Hematopoietic multipotent progenitor cell treated with erythropoietin and hydrocortisone succinate and interleukin-3 and kit ligand, for 8 days (in vitro differentiated cells): Measurements from ENCODE around the gene PXK.
"Not testable (repeated sequence)": the region's sequence is repeated elsewhere in the genome, so short reads cannot be mapped to it uniquely, and the experiment has no call there.

Experiments used
- DNase-seq: peaks from one replicate; pipeline ENCODE4 v3.0.0-alpha.2; 2015

The PXK gene

DNA sequence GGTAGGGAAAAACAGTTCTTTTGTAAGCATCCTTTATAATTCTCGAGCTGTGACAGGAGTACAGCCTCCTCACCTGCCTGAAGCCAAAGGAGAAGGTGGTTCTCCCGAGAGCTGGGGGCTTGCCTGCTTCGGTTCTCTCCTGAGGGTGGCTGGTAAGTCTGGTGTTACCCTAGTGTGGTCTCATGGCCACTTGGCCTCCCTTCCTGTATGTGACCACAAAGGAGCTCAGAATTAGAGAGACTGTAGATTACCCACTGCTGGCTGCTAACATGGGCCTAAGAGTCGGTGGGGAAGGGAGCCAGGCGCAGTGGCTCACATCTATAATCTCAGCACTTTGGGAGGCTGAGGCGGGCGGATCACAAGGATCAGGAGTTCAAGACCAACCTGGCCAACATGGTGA, 88.3 kb downstream of the PXK start:
- DNase-seq = no peak

DNA sequence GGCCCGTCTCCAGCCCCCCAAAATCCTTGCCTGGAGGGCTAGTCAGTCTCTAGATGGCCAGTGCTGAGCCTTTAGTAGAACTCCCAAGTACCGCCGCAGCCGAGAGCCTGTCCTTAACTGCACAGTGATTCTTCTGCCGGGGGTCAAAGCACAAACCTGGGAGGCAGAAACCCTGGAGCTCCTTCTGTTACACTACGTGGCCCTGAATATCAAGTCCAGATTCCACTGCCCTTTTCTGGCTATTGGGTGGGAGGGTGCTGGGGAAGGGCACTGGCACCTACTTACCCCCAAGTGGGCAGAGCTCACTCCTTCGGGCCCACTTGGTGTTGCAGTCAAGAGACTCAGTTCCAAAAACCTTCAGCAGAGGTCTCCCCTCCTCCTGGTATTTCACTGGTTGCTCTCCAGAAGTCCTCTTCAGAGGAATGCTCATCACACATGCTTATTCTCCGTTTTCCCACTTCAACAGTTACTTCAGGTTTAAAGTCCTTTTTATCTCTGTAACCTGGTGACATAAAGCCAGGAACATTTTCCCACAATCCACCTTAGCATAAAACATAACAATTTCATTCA, 90.1 kb downstream of the PXK start:
- DNase-seq = no peak

DNA sequence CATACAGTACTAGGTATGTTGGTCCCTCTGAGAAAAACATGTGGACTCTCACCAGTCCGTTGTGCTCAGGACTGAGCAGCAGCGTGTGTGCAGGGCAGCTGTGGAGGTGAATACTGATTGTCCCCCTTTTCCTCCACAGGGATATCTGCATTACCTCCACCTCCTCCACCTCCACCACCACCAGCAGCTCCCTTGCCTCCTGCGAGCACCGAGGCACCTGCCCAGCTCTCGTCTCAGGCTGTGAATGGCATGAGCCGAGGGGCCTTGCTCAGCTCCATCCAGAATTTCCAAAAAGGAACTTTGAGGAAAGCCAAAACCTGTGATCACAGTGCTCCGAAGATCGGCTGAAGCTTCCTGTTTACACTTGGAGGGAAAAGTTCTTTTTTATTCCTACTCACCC, 91.9 kb downstream of the PXK start:
- no peak for DNase-seq

DNA sequence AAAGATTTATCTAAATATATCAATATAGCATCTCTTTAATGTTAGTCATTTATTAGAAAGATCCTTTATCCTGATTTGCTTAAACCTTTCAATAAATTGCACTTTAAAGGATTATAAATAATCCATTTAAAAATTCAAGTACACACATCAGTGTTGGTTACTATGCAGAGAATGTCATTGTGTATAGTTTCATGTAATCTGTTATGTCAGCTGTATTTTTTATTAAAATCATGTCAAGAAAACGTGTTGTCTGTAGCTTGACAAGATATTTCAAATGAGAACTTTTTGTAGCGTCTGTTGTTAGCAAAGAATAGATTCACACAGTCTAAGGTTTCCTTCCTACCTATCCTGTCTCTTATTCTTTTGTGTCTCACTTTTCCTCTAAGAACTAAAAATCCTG, 93.1 kb downstream of the PXK start:
- no peak for DNase-seq

DNA sequence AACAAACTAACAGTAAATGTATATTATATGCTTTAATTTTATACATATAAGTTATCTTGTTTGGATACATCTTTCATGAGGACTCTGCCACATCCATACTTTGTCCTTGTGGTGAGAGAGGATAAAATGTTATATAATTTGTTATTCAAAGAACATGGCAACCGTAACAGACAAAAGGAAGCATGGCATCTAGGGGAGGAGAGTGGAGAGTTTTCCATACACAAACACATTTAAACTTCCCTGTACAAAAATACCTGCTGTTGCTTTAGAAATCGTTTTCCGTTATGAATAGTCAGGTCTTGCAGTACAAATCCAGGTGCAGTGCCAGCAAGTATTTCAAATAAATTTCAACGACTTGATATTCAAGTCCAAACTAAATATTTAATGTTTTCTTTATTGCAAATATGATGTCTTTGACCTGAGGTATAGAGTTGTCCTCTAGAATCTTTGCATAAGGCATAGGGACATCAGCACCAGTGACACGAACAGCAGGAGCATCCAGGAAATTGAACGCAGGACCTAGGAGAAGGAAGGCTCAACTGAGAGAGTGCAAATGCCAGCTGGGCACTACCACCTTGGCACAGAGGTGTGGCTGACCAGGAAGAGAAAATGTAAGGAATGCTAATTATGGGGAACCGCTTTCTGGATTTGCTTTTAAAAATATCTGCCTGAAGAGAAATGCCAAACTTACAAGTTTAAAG, 95.1 kb downstream of the PXK start:
- no peak for DNase-seq

DNA sequence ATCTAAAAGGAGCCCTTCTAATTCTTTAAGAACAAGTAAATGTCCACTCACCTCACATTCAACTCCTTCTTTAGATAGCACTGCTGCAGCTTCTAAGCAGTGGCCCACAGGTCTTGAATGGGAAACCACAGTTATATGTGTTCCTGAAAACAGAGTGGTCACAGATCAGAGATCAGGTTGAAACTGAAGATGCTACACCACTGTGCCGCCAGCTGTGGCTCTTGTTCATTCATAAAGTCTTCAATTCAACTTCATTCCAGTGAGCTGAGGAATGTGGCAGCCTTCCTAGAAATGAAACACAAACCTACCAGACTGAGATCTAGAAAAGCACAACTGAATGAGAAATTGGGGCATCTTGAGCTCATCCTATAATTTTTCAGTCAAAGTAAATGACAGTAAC, 97.0 kb downstream of the PXK start:
- no peak for DNase-seq

DNA sequence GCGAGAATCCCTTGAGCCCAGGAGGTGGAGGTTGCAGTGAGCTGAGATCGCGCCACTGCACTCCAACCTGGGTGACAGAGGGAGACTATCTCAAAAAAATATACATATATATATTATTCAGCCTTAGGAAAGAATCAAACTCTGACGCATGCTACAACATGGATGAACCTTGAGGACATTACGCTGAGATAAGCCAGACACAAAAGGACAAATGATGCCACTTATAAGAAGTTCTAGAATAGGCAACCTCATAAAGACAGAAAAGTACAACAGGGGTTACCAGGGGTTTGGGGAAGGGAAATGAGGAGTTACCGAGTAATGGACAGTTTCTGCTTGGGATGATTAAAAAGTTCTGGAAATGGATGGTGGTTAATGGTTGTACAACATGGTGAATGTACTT, 100.2 kb downstream of the PXK start:
- no peak for DNase-seq

DNA sequence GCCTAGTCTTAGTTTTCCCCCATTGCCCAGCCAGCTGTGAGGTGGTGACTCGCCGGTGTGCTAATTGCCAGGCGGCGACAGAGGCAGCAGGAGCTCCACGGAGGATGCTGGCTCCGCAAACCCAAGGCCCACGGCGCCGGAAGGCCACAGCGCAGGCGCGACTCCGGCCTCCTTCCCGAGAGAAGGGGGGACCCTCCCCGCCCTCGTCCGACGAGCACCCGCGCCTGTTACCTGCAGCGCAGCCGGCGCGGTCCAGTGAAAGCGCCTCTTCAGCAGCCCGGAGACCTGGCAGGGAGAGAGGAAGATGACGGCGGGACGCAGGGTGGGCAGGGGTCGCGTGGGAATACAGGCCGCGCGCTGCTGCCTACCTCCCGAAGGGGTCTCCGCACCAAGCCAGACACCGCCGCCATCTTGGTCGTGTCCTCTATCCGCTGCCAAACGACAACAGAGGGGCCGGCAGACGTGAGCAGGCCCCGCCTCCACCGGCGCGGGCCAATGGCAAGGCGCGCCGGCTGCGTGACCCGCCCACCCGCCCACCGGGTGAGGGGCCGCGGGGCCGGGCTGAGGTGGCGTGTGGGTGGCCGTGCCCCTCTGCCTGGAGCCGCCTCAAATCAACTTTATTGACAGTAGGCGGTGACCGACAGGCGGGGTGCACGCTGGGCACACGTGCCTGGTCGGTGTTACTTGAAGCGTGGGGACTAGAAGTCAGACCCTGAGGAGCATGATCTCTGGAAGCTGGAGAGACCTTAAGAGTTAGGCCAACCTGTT, 100.9 kb downstream of the PXK start, which contains the start of gene PDHB:
PDHB (minus strand) TSS at position 433 of the 768 bp plus-strand sequence; CDS start at position 410, 23 bp downstream.
- peak; percentile 91 for DNase-seq

DNA sequence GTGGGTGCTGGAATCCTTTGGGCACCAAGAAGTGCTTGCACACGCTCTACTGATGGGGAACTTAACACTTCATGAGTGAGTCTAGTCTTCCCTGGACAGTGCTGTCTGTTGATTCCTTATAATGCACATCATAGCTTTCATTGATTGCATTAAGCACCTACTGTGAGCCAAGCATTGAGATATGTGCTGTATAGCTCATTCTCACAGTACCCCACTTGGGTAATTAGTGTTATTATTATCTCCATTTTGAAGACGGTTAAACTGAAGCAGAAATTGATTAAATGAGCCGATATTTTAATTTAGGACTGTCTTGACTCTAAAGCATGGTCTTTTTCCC, 101.4 kb downstream of the PXK start:
- no peak for DNase-seq

DNA sequence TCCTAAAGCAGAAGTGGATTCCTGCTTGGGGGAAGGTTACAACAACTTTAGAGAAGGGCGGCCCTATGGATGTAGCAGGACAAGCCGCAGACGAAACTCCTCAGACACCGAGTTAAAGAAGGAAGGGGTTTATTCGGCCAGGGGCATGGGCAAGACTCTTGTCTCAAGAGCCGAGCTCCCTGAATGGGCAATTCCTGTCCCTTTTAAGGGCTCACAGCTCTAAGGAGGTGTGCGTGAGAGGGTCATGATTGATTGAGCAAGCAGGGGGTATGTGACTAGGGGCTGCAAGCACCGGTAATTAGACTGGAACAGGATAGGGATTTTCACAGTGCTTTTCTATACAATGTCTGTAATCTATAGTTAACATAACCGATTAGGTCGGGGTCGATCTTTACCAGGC, 101.8 kb downstream of the PXK start:
- DNase-seq = no peak

DNA sequence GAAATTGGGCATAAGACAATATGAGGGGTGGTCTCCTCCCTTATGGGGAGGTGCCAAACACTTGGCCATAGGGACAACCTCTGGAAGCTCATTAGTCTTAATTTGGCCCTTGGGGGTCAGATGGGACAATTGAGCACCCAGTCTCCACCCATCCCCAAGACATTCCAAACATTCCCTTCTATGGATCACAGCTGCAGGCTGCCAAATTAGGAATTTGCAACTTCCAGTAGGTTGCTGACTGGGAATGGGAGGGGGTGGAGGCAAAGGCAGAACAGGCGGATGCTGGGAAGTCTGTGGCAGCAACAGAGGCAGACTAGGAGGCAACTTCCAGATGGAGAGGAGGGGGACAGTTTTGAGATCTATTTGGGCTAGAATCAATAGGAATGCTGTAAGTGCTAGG, 102.3 kb downstream of the PXK start:
- no peak for DNase-seq

DNA sequence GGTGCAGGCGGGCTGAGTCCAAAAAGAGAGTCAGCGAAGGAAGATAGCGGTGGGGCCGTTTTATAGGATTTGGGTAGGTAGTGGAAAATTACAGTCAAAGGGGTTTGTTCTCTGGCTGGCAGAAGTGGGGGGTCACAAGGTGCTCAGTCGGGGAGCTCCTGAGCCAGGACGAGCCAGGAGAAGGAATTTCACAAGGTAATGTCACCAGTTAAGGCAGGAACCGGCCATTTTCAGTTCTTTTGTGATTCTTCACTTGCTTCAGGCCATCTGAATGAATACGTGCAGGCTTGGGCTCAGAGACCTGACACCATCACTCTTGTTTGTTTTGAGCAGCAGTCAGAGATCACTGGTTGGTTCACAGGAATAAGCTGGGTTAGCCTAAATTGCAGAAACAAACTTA, 104.6 kb downstream of the PXK start:
- not testable (repeated sequence) for DNase-seq

DNA sequence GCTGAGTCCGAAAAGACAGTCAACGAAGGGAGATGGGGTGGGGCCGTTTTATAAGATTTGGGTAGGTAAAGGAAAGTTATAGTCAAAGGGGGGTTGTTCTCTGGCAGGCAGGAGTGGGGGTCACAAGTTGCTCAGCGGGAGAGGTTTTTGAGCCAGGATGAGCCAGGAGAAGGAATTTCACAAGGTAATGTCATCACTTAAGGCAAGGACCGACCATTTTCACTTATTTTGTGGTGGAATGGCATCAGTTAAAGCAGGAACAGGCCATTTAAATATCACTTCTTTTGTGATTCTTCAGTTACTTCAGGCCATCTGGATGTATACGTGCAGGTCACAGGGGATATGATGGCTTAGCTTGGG, 108.3 kb downstream of the PXK start:
- not testable (repeated sequence) for DNase-seq

DNA sequence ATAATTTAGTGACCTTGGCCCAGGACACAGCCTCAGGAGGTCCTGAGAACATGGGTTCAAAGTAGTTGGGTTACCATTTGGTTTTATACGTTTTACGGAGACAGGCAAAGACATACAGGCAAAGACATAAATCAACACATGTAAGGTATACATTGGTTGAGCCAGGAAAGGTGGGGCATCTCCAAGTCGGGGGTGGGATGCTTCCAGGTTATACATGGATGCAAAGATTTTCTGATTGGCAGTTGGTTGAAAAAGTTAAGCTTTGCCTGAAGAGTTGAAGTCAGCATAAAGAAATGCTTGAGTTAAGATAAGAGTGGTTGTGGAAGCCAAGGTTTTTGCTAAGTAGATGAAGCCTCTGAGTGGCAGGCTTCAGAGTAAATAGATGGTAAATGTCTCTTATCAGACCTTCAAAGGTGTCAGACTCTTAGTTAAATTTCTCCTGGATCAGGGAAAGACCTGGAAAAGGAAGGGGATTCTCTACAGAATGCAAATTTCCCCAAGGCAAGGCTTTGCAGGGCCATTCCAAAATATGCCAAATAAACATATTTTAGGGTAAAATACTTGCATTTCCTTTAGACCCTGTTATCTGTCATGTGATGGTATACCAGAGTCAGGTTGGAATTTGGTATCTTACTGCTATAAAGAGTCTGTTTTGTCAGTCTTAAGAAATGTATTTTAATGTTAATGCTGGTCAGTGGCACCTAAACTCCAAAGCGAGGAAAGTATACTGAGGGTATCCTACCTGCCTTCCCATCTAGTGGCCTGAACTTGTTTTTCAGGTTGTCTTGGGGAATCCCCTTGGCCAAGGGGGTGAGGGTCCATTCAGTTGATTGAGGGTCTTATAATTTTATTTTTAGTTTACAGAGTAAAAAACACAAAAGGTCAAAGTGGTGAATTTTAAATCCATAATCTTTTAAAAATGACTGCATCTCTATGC, 109.1 kb downstream of the PXK start:
- no peak for DNase-seq

DNA sequence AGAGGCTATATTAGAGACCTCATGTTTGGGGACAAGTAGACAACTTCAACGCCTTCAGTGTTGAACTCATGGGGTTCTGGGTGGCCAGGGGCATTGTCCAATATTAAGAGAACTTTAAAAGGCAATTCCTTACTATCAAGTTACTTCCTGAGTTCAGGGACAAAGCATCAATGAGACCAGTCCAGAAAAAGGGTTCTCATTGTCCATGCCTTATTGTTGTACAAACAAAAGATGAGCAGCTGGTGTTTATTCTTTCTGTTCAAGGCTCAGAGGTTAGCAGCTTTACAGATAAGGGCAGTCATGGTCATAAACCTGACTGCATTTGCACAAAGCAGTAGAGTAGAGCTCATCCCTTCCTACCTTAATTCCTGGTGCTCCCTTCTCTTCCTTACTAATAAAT, 119.5 kb downstream of the PXK start:
- no peak for DNase-seq

DNA sequence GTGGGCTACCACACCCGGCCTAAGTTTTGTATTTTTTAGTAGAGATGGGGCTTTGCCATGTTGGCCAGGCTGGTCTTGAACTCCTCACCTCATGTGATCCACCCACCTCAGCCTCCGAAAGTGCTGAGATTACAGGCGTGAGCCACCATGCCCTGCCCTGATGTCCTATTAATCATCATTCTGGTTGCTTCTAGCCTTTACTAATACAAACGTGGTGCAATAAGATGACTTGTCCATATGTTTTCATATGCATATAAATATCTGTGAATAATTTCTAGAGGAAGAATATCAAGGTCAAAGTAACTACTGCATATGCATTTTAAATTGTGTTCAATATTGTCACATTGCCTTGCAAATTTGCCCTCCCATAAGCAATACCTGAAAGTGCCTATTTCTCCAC, 126.5 kb downstream of the PXK start:
- DNase-seq = no peak

DNA sequence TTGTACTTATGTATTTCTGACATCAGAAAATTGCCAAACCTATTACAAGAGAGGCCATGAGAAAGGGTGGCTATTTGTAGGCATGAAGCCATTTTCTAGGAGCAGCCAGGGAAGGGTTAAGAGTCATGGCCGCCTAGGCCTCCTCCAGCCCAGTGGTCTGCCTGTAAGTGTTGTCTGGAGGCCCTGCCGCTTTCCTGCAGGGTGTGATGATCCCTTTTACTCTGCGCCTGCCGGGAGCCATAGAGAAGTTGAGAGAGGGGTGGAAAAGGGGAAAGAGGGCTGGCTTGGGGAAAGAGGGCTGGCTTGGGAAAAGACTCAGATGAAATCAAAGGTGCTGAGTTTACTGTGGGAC, 130.1 kb downstream of the PXK start:
- no peak for DNase-seq

DNA sequence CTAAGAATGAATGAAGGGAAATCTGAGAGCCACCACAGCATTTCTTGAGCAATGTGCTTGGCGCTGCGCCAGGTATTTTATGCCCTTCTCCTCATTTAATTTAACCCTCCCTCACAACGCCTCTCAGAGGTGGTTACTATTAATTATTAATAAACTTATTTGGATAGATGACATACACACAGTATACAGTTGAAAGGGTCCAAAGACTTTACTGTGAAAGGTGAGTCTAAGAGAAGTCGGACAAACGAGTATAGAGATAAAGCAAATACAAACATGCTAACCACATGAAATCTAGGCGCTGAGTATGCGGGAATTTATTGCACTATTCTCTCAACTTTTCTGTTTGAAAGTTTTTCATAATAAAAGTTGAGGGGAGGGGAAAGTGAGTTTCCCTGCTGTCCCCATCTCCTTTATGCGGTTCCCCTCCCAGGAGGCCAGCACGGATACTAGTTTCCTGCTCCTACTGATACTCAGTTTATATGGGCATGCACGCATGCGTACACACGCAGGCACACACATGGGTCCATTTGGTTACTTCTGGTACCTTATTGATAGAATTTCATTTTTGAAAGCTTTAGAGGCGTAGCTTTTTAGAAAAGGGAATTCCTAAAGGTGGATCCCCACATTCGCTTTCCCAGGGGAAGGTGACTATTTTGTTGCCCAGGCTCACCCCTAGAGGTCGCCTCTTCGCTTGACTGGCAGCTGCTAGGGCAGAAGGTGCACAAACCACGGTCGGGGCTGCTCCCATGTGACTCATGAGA, 130.7 kb downstream of the PXK start:
- peak; percentile 74 for DNase-seq

DNA sequence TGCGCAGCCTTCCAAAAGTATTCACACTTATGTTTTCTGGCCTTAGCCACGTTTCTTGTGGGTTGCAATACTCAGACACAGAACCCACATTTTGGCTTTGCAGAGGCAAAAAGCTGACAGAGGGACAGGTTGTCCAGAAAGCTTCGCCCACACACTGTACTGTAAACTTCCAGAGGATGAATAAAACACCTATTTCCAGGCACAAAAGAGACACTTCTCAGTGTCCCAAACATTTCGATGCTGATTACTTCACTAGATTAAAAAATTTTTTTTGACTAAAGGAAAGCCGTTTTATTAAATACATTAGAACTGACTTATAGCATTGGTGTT, 131.2 kb downstream of the PXK start:
- DNase-seq = no peak

DNA sequence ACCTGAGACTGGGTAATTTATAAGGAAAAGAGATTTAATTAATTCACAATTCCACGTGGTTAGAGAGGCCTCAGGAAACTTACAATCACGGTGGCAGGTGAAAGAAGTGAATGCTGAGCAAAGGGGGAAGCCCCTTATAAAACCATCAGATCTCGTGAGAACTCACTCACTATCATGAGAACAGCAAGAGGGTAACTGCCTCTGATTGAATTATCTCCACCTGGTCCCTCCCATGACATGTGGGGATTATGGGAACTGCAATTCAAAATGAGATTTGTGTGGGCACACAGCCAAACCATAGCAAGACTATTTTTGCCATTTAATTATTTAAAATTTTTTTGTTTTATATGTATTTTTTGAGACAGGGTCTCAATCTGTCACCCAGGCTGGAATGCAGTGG, 132.2 kb downstream of the PXK start:
- no peak for DNase-seq

DNA sequence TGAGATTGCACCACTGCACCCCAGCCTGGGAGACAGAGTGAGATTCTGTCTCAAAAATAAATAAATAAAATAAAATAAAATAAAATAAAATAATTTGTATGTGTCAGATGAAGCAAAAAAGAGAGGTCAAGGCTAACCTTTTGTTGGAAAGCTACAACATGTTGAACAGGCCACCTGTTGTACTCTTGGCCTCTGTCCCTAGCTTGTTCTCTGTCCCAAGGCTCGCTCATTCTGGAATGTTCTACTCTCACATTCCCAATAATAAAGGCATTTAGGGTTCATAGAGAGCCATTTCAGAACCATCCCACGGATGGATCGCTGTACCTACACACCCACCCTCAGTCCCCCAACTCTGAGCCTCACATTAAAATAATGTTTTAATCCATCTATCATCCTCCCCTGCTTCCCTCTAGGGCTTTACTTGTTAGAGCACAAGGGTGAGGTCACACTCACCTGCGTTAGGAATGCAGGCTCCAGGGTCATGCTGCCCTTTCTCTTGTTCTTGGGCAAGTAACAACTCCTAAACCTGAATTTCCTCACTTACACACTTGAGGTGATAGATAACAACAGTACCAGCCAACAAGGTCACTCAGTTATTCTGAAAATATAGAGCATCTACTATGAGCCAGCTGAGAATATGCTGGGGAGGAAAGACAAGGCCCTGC, 134.3 kb downstream of the PXK start:
- no peak for DNase-seq

DNA sequence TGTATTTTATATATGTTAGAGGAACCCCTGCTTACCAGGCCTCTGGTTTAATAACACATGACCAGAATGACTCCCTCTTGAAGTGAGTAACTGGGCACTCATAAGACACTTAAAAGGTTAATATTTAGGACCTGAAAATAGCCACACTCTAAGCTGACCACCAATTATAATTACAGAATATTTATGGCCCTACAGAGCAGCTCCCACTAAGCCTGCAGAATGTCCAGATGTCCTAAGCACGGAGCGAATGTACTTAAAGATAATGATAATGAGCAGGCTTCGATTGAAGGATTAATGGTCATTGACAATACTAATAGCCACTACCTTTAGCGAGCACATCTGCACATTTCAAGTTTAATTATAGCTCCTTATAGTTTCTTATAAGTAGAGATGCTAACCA, 136.4 kb downstream of the PXK start:
- no peak for DNase-seq
